CD4-positive, alpha-beta T cell treated with Interleukin-4 for 4 hours (primary cell): ENCODE data around the gene OR2AE1.

Experiments
- DNase-seq: peaks from one replicate; pipeline ENCODE4 v3.0.0-alpha.2; 2020

OR2AE1 gene

GRCh38 chr7:99848420-99849216, 28.2 kb downstream of the OR2AE1 start:
- no peak for DNase-seq

GRCh38 chr7:99844328-99844727, 32.5 kb downstream of the OR2AE1 start:
- no peak for DNase-seq

DNA sequence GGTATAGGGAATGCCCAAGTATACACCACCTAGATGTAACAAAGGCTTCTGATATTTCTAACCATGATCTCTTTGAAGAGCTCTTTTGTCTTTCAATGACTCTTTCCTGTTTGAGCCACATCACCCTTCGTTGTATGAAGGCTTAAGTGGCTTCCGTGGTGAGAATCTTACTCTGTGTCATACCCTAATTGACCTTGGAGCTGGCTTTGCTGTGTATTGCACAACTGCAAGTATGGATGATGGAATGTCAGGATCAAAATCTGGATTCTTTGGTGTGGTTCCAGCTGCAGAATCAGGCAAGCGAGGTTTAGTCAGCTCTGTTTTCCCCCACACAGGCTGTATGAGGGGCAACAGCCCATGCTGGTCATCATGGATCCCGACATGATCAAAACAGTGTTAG, 33.0 kb downstream of the OR2AE1 start:
- DNase-seq, result no peak

DNA sequence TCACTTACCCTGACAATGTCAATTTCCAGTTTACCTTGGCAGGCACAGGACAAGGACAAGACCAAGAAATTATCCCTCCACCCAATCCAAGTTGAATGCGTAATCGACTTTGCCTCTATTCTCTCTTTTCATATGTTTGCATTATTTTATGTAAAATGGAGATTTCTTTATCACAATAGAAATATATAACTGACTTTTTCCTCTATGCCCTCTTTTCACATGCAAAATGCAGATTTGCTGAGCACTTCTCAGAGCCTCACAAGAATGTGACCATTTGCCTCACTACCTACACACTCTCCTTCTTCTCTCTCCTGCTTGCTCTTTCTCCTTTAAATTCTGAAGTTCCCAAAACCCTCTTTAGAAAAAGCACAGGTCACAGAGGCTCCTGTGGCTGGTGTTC, 33.9 kb downstream of the OR2AE1 start:
- DNase-seq, result no peak

GRCh38 chr7:99840136-99840869, 36.5 kb downstream of the OR2AE1 start:
- no peak for DNase-seq

DNA sequence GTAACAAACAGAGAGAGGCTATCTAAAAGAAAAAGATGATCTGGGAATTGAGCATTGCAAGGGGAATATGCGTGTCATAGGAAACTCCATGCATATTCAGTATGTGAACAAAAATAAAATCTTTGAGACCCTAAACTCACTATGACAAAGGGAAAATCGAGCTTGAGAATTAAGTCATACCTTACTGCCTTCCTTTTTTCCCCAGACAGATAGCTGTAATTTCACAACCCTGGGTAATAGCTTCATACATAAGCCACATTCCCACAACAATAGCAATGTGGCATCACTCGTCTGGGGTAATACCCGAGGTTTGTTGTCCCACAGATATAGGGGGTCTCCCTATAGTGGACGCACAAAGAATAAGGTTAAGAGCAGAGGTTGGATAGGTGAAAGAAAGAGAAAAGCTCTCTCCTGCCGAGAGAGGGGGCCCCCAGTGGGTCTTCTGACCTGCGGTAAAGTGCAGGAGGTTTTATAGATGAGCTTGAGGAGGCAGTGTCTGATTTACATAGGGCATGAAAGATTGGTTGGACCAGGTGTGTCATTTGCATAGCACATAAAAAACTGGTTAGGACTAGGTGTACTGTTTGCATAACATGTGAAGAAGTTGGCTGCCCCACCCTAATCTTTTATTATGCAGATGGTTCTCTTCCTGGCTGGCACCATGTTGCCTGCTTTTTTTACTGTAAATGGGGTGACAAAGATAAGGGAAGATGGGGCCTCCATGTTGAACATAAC, 37.4 kb downstream of the OR2AE1 start:
- no peak for DNase-seq

GRCh38 chr7:99837649-99838361, 39.0 kb downstream of the OR2AE1 start:
- no peak for DNase-seq

DNA sequence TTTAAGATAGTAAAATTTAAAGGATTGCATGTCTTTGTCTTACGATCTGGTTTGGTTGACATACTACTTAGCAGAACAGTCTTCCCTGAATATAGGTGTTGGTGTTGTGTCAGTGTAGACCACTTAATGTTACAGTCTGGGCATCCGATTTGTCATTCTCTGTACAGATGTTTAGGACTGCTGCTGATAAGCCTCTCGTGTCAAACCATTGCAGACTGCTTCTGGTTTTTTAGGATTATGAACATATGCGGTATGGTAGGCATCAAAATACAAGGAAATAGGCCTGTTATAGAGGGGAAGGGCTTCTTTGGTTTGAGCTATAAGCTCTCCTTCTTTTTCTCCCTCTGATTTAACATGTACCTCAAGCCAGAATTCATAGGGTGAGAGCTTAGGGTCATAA, 41.6 kb downstream of the OR2AE1 start:
- no peak for DNase-seq

GRCh38 chr7:99834382-99834781, 42.5 kb downstream of the OR2AE1 start:
- no peak for DNase-seq

- no peak for DNase-seq
Observed at GRCh38 chr7:99833289-99833877, 43.5 kb downstream of the OR2AE1 start.

DNA sequence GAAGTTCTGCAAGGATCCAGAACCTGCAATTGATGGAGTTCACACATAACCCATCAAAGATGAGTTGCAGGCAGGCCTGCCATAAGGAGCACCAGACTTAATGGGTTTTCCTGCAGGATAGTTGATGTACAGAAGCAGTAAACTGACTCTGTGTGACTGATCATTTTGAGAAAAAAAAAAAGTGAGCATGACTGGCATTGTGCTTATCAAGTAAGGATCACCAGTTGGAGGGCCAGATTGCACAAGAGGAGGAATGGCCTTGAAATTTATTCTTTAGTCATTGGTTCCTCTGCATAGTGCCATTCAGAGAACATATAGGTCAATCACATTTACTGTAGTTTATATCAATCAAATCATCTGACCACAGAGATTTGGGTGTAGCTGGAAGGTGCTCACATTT, 45.2 kb downstream of the OR2AE1 start:
- DNase-seq, result no peak

GRCh38 chr7:99829524-99830160, 47.2 kb downstream of the OR2AE1 start:
- no peak for DNase-seq

- DNase-seq, result no peak
Observed at GRCh38 chr7:99828811-99829210, 48.0 kb downstream of the OR2AE1 start.

GRCh38 chr7:99827040-99827778, 49.6 kb downstream of the OR2AE1 start:
- DNase-seq, result no peak
